ENCODE measurements around the gene BIRC3. TPM values are rescaled to one million over a fixed set of nuclear protein-coding genes. Genes with fewer than 3 reads are reported as not detected.

Gene BIRC3

GRCh38 chr11:102382384-102382783 lies 65.1 kb downstream of the BIRC3 start:
- Histone ChIP-seq H3K9me3 (replicated peaks; ENCODE audit: low read length) (no peaks in the 10 kb centered on the region), H3K4me2 (ENCODE audit: low read length) (no peak overlapping the region), H3K36me3 (ENCODE audit: insufficient read depth, low read length) (peaks cover 86% of the 10 kb centered on the region), H3K9ac (ENCODE audit: low read depth, low read length) (no peak overlapping the region), H3K4me1 (ENCODE audit: control insufficient read depth, insufficient read depth, low read length) (no peaks in the 10 kb centered on the region), H3K4me3 (ENCODE audit: low read length) (no peak overlapping the region), H3K27me3 (ENCODE audit: control insufficient read depth, insufficient read depth, low read length) (no peaks in the 10 kb centered on the region)

- H3K9ac ChIP-seq (ENCODE audit: low read depth, low read length) = no peak overlapping the region
- H3K4me2 ChIP-seq (ENCODE audit: low read length) = no peak overlapping the region
- no peaks in the 10 kb centered on the region for H3K9me3 ChIP-seq (replicated peaks; ENCODE audit: low read length)
- no peaks in the 10 kb centered on the region for H3K4me1 ChIP-seq (ENCODE audit: control insufficient read depth, insufficient read depth, low read length)
- no peaks in the 10 kb centered on the region for H3K27me3 ChIP-seq (ENCODE audit: control insufficient read depth, insufficient read depth, low read length)
- H3K36me3 ChIP-seq (ENCODE audit: insufficient read depth, low read length) = peaks cover 81% of the 10 kb centered on the region
- H3K4me3 ChIP-seq (ENCODE audit: low read length) = no peak overlapping the region
Observed at GRCh38 chr11:102383839-102384238, 66.6 kb downstream of the BIRC3 start.

GRCh38 chr11:102384419-102385079 lies 67.3 kb downstream of the BIRC3 start:
- Histone ChIP-seq H3K4me3 (ENCODE audit: low read length) (no peak overlapping the region), H3K9me3 (replicated peaks; ENCODE audit: low read length) (no peaks in the 10 kb centered on the region), H3K27me3 (ENCODE audit: control insufficient read depth, insufficient read depth, low read length) (no peaks in the 10 kb centered on the region), H3K36me3 (ENCODE audit: insufficient read depth, low read length) (peaks cover 80% of the 10 kb centered on the region), H3K4me2 (ENCODE audit: low read length) (no peak overlapping the region), H3K4me1 (ENCODE audit: control insufficient read depth, insufficient read depth, low read length) (no peaks in the 10 kb centered on the region), H3K9ac (ENCODE audit: low read depth, low read length) (no peak overlapping the region)

- H3K4me2 ChIP-seq (ENCODE audit: low read length) = no peak overlapping the region
- H3K4me1 ChIP-seq (ENCODE audit: control insufficient read depth, insufficient read depth, low read length) = no peaks in the 10 kb centered on the region
- H3K4me3 ChIP-seq (ENCODE audit: low read length) = no peak overlapping the region
- H3K27me3 ChIP-seq (ENCODE audit: control insufficient read depth, insufficient read depth, low read length) = no peaks in the 10 kb centered on the region
- no peak overlapping the region for H3K9ac ChIP-seq (ENCODE audit: low read depth, low read length)
- H3K36me3 ChIP-seq (ENCODE audit: insufficient read depth, low read length) = peaks cover 75% of the 10 kb centered on the region
- H3K9me3 ChIP-seq (replicated peaks; ENCODE audit: low read length) = no peaks in the 10 kb centered on the region
Observed at GRCh38 chr11:102385085-102386007, 68.1 kb downstream of the BIRC3 start.

GRCh38 chr11:102386136-102386734 lies 69.0 kb downstream of the BIRC3 start:
- Histone ChIP-seq H3K27me3 (ENCODE audit: control insufficient read depth, insufficient read depth, low read length) (no peaks in the 10 kb centered on the region), H3K36me3 (ENCODE audit: insufficient read depth, low read length) (peaks cover 76% of the 10 kb centered on the region), H3K9me3 (replicated peaks; ENCODE audit: low read length) (no peaks in the 10 kb centered on the region), H3K4me3 (ENCODE audit: low read length) (no peak overlapping the region), H3K9ac (ENCODE audit: low read depth, low read length) (no peak overlapping the region), H3K4me1 (ENCODE audit: control insufficient read depth, insufficient read depth, low read length) (peaks cover 5% of the 10 kb centered on the region), H3K4me2 (ENCODE audit: low read length) (no peak overlapping the region)

GRCh38 chr11:102387043-102387781 lies 69.9 kb downstream of the BIRC3 start:
- H3K4me2 ChIP-seq (ENCODE audit: low read length) = no peak overlapping the region
- H3K4me3 ChIP-seq (ENCODE audit: low read length) = no peak overlapping the region
- H3K9me3 ChIP-seq (replicated peaks; ENCODE audit: low read length) = no peaks in the 10 kb centered on the region
- H3K27me3 ChIP-seq (ENCODE audit: control insufficient read depth, insufficient read depth, low read length) = no peaks in the 10 kb centered on the region
- H3K9ac ChIP-seq (ENCODE audit: low read depth, low read length) = no peak overlapping the region
- H3K4me1 ChIP-seq (ENCODE audit: control insufficient read depth, insufficient read depth, low read length) = peaks cover 5% of the 10 kb centered on the region
- peaks cover 76% of the 10 kb centered on the region for H3K36me3 ChIP-seq (ENCODE audit: insufficient read depth, low read length)

Small RNA genes lying within 50 kb of the gene (small RNA-seq; reads per million reads assigned to genes)
- gene AP000942.3 (not detected), gene AP000942.4 (not detected), gene RNU6-952P (not detected)
